NCI-H526 treated with DMSO at 0.1 percent for 48 hours (cell line): ENCODE data around the gene TPRG1L.

ENCODE experiments used
- DNase-seq: peaks from one replicate; lab custom pipeline; 2025; lab: John Stamatoyannopoulos, UW

Gene TPRG1L

DNA sequence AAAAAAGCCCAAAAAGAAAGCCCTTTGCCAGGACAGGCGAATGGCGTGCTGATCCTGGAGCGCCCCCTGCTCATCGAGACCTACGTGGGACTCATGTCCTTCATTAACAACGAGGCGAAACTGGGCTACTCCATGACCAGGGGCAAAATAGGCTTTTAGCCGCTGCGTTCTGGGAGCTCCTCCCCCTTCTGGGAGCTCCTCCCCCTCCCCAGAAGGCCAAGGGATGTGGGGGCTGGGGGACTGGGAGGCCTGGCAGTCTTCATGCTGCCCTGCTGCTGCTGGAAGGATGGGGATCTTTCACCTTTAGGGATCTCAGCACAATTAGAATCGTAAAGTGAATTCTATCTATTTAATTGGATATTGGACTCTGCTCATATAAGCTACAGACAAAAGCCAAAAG is 3.6 kb downstream of the TPRG1L start:
- DNase-seq, result no peak

DNA sequence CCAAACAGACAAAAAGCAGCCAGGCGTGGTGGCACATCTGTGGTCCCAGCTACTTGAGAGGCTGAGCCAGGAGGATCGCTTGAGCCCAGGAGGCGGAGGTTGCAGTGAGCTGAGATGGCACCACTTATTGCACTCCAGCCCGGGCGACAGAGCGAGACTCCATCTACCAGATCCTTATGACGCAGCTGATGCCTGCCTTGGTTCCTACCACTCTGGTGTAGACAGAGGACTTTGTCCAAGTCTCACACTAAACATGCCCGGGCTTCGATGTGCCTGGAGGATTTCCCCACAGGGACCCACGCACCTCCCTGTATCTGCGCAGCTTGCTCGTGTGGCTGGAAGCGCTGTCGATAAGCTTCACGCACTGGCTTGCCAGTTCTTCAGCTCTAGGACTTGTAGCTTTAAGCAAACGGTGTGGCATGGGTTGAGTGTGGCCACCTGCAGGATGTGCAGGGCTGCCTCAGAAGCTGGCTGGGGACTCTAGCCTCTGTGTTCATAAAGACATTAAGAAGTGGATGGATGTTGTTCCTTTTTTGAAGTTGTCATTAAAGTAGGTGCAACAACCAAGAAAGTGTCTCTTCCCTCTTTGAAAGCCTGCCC is 4.8 kb downstream of the TPRG1L start:
- DNase-seq, result no peak

DNA sequence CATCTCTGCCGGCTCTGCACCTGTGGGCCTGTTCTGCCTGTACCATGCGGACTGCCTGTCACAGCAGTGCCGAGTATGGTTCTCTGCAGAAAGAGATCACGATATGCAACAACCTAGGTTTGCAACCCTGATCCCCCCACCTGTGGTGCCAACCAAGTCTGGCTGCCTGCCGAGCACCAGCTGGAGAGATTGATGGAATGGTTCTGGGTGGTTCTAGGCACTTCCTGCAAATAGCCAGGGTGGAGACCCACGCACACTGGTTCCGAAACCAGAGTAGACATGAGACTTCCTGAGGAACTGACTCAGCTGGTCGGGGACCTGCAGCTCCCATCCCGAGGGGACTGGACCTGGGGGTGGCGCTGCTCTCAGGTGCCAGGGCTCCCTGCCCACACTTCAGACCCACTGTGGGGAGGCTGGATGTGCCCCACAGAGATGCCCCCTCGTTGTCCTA is 5.4 kb downstream of the TPRG1L start:
- DNase-seq, result no peak

DNA sequence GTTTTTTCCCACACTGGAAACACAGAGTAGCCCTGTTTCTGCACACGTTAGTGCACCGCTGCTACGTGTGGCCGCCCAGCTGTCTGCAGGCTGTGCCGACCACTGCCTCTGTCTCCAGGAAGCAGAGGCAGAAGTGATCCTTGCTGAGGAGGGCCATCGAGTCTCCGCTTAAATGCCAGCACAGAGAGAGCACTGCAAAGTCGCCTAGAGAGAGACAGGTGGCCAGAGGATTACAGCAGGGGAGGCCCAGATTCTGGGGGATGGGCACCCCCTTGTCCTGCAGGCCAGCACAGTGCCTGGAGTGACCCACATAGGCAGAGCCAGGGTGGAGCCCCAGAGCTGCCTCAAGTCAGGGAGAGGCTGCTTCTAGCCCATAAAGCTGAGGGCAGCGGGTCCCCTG is 6.1 kb downstream of the TPRG1L start:
- no peak for DNase-seq

DNA sequence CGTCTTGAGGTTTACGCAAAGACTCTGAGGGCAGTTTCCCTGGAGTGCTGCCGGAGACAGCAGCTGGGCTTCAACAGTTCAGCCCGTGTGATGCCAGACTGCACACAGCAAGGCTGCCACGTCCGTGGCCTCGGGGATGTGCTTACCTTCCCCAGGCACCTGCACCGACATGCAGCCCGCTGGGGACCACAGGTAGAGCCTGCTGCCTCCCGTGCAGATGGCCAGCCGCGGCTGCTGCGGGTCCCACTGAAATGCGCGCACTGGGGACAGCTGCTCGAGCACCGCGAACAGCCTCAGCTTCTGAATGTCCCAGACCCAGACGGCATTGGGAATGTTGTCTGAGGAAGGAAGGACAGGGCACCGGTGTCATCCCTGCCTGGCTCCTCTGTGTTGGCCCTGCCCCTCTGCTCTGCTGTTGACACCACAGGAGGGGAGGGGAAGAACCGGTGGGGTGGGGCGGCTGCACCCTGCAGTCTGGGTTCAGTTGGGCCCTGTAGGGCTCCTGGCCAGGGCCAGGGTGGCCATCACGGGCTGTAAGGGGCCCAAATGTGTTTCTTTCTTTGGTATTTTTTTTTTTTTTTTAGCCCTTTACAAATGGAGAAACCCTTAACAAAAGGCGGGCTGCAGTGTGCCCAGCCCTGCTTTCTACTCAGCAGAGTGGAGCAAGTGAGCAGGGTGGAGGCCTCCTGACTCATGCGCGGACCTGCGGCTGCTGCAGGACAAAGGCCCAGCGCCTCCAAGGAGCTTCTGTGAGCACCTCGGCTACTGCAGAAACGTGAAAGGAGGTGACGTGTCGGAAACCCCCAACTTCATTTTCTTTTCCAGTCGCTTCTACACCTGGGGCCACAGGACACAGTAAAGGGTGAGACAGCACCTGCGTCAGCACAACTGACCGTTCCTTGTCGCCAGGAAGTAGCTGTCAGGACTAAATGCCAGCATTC is 6.8 kb downstream of the TPRG1L start:
- DNase-seq, result no peak

DNA sequence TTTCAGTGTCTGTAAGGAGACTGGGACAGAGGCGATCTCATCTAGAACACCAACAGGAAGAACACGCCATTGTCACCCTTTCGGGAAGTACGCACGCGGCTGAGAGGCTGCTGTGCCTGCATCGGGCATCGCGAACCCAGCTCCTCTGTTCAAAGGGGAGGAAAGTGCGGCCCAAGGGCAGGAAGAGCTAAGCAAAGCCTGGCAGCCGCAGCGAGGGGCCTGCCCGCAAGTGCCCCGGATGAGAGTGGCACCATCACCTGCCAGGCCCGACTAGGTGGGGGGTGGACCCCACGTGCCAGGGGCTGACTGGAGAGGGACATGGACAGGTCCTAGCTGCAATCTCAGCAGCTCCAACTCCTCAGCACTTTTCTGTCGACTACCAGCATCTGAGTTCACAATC is 7.5 kb downstream of the TPRG1L start:
- no peak for DNase-seq

DNA sequence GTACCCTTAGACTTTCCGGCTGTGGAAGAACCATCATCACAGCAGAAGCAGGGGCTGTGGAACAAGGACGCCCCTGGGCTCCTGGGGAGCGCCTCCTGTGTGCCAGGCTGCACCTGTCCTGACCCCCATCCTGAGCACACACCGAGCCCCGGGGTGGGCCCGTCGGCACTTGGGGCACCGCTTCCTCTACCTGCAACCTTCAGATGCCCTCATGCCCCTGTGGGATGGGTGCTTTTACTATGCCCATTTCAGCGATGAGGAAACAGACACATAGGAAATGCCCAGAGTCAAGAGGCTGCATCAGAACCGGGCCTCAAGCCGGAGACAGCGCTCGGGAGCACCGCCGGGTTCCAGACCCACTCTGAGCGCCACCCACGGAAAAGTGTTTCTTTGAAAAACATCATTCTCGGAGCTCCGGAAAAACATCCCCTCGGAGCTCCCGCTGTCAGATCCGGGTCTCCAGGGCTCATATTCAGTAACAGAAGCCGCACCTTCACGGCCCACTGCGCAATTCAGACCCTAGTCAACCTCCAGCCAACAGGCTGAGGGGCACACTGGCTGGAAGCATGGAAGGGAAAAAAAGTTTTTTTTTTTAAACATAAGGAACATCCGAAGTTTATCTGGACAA is 8.0 kb downstream of the TPRG1L start:
- DNase-seq, result no peak

DNA sequence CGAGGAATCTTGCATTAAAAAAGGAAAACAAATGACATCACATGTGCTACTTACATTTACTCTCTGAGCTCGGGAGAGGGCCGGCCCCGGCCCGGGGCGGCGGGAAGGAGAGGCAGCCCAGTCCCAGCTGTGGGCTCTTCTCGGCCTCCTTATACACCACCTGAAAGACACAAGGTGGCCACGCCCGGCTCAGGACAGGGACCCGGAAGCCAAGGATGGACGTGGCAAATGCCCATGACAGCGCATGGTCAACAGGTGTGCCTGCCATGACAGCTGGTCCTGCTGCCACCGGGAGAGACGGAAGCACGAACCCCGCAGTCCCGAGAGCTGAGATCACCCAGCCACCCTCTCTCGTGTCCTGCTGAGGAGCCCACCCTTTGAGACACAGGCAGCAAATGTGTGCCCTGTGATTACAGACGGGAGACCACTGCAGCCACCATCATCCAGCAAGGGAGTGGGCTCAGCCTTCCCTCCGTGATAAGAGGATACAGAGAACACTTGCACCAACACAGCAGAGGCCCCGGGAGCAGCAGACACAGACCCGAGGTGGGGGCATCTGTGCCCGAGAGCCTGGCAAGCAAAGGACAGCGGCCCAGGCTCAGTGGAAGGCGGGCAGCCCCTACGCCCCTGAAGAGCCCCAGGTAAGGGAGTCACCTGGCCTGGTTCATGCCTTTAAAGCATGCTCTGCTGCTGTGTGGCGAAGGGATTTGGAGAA is 8.7 kb downstream of the TPRG1L start:
- DNase-seq, result no peak

DNA sequence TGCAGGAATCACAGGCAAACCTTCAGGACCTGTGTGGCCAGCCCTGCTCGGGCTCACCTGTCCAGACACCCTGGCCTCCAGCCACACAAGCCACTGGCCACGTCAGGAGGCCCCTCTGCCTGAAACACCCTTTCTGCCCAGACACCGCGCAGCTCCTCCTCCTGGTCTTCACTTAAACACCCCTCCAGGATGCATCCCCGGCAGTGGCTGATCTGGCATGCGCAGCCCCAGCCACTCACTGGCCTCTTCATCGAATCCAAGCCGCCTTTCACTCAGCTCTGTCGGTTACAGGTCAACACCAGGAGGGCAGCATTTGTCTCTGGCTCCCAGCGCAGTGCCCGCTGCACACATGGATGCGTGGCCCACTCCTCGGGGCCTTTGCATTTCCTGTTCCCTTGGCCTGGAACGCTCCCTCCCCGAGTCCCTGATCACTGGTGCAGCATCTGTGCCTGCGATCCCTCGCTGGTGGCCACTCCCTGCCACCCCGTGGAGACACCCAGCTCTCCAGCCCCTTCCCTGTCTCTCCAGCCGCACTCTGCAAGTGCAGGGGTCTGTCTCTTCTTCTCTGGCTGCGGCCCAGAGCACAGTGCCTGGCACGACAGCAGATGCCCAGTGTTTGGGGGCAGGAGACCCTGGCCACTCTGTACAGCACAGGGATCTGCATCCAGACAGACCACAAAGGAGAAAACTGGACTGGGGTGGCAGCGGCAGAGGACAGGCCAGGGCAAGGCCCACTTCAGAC is 9.4 kb downstream of the TPRG1L start:
- no peak for DNase-seq

DNA sequence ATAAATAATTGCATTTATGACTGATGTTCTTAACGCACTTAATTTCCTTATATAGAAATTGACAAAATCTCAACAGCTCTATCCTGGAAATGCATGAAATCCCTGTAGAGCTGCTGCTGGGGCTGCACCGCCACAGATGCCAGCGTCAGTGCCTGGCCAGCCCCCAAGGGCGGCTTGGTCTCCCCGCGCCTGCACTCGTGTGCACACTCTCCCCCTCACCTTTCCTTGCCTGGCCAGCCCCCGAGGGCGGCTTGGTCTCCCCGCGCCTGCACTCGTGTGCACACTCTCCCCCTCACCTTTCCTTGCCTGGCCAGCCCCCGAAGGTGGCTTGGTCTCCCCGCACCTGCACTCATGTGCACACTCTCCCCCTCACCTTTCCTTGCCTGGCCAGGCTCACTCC is 11.3 kb downstream of the TPRG1L start:
- DNase-seq, result no peak

DNA sequence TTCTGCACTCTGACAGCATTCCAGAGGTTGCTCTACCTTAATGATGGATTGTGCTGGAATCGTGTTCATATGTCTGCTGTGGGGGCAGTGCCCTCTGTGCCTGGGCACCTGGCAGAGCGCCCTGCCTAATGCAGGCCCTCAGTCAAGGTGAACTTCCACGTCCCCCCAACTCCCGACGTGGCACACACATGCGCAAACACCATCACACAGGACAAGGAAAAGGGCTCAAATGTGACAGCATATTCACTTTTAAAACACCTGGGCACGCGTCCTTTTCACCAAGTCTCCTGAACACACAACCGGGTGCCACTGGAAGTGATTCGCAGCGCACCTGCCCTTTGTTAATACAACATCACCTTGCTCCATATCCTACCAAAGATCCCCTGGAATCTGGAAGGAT is 11.7 kb downstream of the TPRG1L start:
- DNase-seq, result no peak

DNA sequence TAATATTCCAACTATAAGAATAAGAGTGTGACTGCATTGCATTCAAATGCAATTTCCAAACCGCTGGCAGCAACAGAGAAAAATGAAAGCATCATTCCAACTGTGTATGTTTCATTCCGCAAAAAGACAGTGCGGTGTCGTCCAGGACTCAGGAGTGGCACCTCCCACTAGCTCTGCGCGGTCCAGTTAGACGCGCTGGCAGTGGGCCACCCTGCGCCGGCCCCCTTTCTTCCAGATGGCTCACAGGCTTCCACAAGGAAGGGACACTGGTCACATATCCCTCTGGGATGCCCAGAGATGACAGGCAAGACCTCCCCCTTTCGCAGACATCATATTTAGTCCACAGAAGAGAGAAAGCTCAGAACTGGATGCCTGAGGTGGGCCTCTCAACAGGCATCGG is 13.2 kb downstream of the TPRG1L start:
- no peak for DNase-seq

DNA sequence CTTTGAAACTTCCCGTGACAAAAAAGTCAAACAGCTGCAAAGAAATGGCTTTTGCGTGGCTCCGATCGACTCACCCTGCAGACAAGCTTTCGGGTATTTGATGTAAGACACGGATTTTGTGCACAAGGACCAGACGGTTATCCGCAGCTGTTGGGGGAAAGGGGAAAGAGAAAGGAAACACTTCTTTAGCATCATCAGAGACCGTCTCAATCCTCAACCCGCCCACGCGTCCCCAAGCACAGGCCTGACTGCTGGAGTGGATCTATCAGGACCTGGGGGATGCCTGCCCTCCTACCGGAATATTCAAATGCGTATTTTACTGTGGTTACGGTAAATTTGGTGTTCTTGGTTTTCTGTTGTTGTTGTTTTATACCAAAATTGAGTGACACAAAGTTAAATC is 13.9 kb downstream of the TPRG1L start:
- no peak for DNase-seq

DNA sequence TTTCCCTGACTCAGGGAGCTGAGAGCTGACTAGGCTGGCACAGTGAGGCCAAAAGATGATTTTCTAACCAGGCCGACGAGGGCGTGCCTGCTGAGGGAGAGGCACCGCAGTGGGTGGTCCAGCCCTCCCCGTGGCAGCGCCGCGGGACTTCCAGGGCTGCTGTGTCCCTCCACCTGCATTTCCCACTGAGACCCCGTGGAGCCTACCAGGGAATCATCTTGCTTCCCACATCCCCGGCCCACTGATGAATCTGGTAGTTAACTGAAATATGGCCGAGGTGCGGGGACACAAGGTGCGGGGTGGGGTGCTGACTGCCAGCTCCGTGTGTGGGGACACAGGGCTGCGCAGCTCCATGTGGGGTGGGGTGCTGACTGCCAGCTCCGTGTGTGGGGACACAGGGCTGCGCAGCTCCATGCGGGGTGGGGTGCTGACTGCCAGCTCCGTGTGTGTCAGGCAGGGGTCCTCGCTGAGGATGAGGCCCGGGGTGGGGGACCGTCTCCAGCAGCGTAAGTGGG is 14.6 kb downstream of the TPRG1L start:
- DNase-seq, result no peak

DNA sequence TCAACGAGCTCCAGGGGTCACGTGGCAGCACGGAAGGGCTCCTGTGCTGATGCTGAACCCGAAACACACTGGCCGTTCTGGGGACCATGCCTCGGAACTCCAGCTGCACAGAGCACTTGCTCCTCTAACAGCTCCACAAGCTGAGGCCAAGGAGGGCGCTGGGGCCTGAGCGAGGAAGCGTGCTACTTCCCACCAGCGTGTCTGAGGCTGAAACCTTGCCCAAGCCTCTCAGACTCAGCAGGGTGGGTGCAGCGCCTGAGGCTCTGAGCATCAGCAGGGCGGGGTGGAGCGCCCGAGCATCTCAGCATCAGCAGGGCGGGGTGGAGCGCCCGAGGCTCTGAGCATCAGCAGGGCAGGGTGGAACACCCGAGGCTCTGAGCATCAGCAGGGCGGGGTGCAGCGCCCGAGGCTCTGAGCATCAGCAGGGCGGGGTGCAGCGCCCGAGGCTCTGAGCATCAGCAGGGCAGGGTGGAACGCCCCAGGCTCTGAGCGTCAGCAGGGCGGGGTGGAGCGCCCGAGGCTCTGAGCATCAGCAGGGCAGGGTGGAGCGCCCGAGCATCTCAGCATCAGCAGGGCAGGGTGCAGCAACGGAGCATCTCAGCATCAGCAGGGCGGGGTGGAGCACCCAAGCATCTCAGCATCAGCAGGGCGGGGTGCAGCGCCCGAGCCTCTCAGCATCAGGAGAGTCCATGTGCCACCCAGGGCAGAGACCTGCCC is 15.5 kb downstream of the TPRG1L start:
- no peak for DNase-seq

DNA sequence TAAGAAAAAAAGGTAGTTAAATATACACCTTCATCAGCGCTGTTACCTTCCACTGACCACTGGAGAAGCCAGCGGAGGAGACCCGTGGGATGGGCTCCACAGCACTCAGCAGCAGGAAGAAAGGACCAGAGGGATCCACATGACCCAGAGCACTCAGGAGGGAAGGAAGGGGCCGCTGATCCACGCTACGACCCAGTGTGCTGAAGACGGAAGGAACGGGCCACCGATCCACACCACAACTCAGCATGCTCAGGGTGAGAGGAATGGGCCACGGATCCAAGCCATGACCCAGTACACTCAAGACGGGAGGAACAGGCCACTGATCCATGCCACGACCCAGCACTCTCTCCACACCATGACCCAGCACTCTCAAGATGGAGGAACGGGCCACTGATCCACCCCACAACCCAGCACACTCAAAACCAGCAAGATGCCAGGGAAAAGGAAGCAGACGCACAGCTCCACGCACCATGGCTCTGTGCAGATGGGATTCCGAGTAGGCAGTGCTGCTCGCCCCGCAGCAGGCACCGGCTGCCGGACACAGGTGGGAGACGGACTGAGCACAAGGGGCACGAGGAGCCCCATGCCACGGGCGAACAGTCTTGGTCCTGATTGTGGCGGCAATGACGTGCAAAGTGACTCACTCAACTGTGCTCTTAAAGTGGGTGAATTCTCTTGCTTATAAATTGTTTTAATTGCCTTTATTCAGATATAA is 16.4 kb downstream of the TPRG1L start:
- no peak for DNase-seq

DNA sequence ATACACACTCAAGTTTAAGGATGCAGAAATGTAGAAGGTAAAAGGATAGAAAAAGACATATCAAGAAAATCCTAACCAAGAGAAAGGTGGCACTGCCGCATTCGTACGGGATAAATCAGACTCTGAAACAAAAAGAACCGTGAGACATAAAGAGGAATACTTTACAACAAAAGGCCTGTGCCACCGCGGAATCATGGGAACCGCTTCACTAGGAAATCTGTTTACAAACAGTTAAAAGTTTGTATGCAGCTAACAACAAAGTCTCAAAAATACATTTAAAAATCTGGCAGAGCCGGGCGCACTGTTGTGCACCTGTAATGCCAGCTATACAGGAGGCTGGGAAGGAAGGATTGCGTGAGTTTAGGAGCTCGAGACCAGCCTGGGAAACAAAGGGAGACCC is 17.0 kb downstream of the TPRG1L start:
- DNase-seq, result no peak

DNA sequence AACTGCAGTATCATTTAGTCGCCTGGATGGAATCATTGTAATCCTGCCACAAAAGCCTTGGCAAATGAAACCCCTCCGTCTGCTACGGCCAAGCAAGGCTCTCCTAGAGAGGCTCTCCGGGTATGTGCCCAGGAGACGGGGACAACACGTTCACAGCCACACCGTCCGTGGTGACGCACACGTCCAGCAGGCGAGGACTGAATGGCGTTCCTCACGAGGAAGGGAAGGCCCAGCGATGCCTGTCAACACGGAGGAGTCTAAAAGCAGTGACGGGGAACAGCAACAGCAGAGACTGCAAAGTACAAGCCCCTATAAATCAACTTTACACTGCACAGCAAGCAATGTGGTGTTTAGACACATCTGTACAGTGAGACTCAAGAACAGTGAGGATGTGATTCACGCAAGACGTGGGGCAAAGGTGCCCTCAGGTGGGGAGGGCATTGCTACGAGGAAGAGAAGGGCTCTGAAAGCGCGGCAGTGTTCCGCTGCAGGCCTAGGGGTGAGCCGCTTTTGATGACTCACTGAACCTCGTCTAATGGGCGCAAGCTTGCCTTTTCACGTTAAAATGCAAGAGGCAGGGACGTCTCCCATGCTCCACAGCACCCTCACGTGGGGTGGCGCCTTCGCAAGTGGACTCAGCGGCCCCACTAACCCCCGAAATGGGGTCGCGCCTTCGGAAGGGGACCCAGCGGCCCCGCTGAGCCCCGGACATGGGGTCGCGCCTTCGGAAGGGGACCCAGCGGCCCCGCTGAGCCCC is 18.3 kb downstream of the TPRG1L start:
- DNase-seq, result no peak

DNA sequence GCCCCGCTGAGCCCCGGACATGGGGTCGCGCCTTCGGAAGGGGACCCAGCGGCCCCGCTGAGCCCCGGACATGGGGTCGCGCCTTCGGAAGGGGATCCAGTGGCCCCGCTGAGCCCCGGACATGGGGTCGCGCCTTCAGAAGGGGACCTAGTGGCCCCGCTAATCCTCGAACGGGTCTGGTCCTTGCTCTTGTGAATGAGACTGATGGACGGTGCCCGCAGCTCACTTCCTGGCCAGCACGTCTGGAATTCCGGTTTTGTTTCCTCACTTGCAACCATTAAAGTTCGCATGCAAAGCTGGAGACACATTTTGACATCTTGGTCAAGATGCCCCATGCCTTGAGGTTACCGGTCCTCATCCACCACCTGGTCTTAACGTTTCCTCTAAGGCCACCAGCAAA is 19.5 kb downstream of the TPRG1L start:
- DNase-seq, result no peak
